IPS-20b (cell line): ENCODE results near the gene HSD17B11.

ENCODE experiments used
- H3K27ac ChIP-seq: one replicate; pipeline ENCODE4 v1.5.1; 2013; ENCODE audit warnings: low read length
- H3K27me3 ChIP-seq: 2 replicates; pipeline ENCODE4 v1.6.1; 2013; ENCODE audit warnings: mild to moderate bottlenecking, low read length, inconsistent platforms; ENCODE audit not compliant: insufficient read depth
- H3K36me3 ChIP-seq: 2 replicates; pipeline ENCODE4 v1.6.1; 2013; ENCODE audit warnings: low read depth, mild to moderate bottlenecking, inconsistent platforms, low read length, moderate library complexity; ENCODE audit not compliant: insufficient read depth
- H3K4me1 ChIP-seq: 2 replicates; pipeline ENCODE4 v1.6.1; 2013; ENCODE audit warnings: mild to moderate bottlenecking, control low read depth, inconsistent platforms, low read length, moderate library complexity; ENCODE audit not compliant: insufficient read depth
- H3K4me3 ChIP-seq: 2 replicates; pipeline ENCODE4 v1.5.1; 2013; ENCODE audit warnings: mild to moderate bottlenecking, low read length, inconsistent platforms
- H3K9ac ChIP-seq: 2 replicates; pipeline ENCODE4 v1.6.1; 2013; ENCODE audit warnings: low read depth, mild to moderate bottlenecking, inconsistent platforms, low read length, moderate library complexity
- H3K9me3 ChIP-seq: 2 replicates; pipeline ENCODE4 v1.6.1; 2013; ENCODE audit warnings: mild to moderate bottlenecking, low read depth, low read length, inconsistent platforms; ENCODE audit not compliant: insufficient read depth

Gene HSD17B11

DNA sequence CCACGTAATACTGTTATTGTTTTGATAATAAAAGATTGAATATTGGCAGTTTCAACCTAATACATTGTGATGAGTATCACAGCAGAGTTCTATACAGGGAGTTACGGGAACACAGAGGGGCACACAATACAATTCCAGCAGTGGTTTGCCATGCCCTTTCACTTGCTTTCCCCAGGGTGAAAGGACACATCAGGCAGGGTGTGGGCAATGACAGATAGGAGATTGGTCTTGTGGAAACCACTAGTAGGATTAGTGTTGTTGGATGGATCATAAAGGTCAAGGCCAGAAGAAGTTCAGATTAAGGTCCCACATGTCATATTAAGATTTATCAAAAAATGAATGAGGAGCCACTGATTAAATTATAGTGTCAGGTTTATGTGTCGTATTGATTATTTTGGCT, 8.1 kb downstream of the HSD17B11 start:
- H3K36me3 ChIP-seq: 0 out of 2 replicates have a peak, but pooled peaks cover 4% of the 10 kb centered on the region
- H3K4me3 ChIP-seq: no peak overlapping the region
- H3K27ac ChIP-seq: no peak overlapping the region
- H3K4me1 ChIP-seq: no peaks in the 10 kb centered on the region
- H3K9me3 ChIP-seq: no peaks in the 10 kb centered on the region
- no peaks in the 10 kb centered on the region for H3K27me3 ChIP-seq
- H3K9ac ChIP-seq: no peak overlapping the region

DNA sequence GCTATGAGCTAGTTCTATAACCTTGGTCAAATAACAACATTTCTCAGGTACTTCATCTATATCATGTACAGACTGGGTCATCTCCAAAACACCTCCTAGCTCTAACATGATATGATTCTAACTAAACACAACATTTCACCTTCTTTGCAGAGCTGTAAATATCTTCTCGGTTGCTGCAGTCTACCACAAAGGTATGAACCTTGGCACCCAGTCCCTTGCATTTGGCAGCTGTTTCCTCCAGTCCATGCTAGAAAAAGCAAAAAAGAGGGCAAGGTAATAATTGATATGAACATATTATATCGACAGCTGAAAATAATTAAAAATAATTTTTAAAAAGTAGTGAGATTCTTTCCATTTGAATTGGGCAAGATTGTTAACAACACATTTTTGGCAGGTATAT, 8.9 kb downstream of the HSD17B11 start:
- H3K27ac ChIP-seq: no peak overlapping the region
- H3K9me3 ChIP-seq: no peaks in the 10 kb centered on the region
- H3K27me3 ChIP-seq: no peaks in the 10 kb centered on the region
- 0 out of 2 replicates have a peak, but pooled peaks cover 4% of the 10 kb centered on the region for H3K36me3 ChIP-seq
- H3K4me3 ChIP-seq: no peak overlapping the region
- H3K4me1 ChIP-seq: no peaks in the 10 kb centered on the region
- no peak overlapping the region for H3K9ac ChIP-seq

DNA sequence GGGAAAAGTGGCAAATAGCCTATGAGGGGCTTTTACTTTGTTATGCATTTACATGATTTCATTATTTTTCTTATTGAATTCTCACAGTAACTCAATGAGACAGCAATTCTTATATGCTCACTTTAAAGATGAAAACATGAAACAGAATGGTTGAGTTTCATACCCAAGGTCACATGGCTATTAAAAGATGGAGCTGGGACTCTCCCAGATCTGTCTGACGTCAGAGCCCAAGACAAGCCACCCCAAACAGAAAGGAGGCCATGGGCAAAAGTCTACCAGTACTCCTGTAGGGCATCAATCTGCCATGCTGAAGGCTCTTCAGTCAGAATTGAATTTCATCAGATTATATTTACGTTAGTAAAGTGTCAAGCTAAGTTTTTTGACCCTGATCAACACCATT, 13.2 kb downstream of the HSD17B11 start:
- H3K4me1 ChIP-seq: no peaks in the 10 kb centered on the region
- 0 out of 2 replicates have a peak, but pooled peaks cover 5% of the 10 kb centered on the region for H3K36me3 ChIP-seq

DNA sequence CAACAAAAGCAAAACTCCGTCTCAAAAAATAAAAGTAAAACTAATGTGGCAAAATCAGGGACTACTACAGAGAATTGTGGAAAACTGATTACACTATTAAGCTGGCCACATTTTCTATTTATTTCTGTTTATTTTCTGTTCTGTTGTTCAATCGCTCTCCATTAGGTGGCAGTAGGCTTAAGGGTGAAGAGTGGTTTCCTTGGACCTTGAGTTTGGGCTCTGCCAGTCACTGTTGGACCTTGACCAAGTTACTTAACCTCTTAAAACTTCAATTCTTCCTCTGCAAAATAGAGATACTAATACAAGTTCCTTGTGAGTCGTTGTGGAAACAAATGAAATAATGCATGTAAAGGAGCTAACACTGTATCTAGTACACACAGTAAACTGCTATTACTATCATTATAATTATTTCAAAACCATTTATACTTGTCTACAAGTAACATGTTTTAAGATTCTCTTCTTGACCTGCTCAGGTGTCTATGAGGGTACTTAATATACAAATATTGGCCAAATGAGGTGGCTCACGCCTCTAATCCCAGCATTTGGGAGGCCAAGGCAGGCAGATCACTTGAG, 15.2 kb downstream of the HSD17B11 start:
- Histone ChIP-seq H3K27me3 (no peaks in the 10 kb centered on the region), H3K4me3 (no peak overlapping the region), H3K9me3 (no peaks in the 10 kb centered on the region), H3K27ac (no peak overlapping the region), H3K4me1 (no peaks in the 10 kb centered on the region), H3K9ac (no peak overlapping the region), H3K36me3 (peaks cover 16% of the 10 kb centered on the region)

More for the DNA sequence above, 13.2 kb downstream of the HSD17B11 start:
- no peak overlapping the region for H3K9ac ChIP-seq
- H3K9me3 ChIP-seq: no peaks in the 10 kb centered on the region
- no peak overlapping the region for H3K27ac ChIP-seq
- H3K4me3 ChIP-seq: no peak overlapping the region
- H3K27me3 ChIP-seq: no peaks in the 10 kb centered on the region

DNA sequence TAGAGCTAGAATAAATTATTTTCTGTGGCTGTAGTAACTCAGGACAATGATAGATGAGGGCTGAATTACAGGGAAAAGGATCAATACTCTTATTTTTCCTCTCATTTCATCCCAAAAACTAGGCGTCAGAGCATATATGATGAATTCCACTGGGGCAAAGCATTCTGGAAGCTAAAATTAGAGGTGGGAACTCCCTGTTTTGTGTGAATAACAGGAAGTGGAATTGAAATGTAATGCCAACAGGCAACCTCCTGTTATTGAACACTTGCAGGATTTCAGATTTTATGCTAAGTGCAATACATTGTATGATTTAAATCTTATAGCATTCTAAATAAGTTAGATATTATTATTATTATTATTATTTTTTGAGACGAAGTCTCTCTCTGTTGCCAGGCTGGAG, 20.9 kb downstream of the HSD17B11 start:
- H3K27me3 ChIP-seq: no peaks in the 10 kb centered on the region
- peaks cover 39% of the 10 kb centered on the region for H3K36me3 ChIP-seq

DNA sequence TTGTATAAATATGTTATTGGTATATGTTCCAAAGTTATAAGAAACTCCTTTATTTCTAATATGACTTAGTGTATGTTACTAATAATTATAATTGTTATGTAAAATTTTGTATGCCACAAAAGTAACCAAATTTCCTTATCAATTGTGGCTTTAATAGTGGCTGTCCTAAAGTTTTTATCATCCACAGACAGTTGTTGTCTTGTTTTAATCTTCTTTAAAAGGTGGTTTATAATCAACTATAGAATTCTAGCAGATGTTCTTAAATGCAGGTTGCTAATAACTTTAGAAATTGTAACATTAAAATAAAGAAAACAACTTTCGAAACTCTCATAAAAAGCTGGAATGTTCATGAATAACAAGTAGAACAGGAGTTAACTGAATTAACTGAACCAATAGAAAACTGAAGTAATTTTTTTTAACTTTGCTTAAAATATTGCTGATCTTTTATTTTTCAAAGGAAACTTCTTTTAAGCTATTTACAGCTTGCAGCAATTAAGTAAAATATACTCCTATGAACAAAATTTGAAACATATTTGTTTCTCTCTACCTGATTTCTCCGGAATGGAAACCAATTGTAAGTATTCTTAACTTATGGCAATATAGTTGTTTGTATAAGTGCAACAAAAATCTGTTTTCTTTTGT, 24.3 kb downstream of the HSD17B11 start:
- Histone ChIP-seq H3K9me3 (peaks cover 7% of the 10 kb centered on the region; the same call in 1 of the 2 replicates), H3K27me3 (no peaks in the 10 kb centered on the region), H3K36me3 (peaks cover 38% of the 10 kb centered on the region), H3K27ac (no peak overlapping the region), H3K4me3 (no peak overlapping the region), H3K9ac (no peak overlapping the region), H3K4me1 (no peaks in the 10 kb centered on the region)

More for the DNA sequence above, 20.9 kb downstream of the HSD17B11 start:
- Histone ChIP-seq H3K9ac (no peak overlapping the region), H3K27ac (no peak overlapping the region), H3K4me1 (no peaks in the 10 kb centered on the region), H3K9me3 (peaks cover 7% of the 10 kb centered on the region; the same call in 1 of the 2 replicates), H3K4me3 (no peak overlapping the region)

DNA sequence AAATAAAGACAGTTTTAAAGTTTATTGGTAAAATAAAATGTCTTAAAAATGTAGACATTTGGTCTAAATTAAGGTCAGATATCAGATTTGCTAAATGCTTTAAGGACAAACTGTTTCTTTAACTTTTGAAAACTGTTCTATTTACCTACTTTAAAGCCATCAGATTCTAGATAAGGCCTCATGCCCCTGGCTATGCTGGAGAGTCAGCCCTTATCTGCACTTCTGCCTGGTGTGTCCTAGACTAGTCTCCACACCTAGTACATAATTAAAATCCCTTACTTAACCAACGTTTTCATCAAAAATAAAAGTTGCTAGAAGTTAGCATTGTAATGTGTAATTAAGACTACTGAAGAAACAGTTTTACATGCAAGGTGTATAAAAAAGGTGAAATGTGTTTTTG, 25.6 kb downstream of the HSD17B11 start:
- Histone ChIP-seq H3K36me3 (peaks cover 30% of the 10 kb centered on the region), H3K4me1 (no peaks in the 10 kb centered on the region), H3K9me3 (peaks cover 7% of the 10 kb centered on the region; the same call in 1 of the 2 replicates), H3K27ac (no peak overlapping the region), H3K4me3 (no peak overlapping the region), H3K27me3 (no peaks in the 10 kb centered on the region), H3K9ac (no peak overlapping the region)

DNA sequence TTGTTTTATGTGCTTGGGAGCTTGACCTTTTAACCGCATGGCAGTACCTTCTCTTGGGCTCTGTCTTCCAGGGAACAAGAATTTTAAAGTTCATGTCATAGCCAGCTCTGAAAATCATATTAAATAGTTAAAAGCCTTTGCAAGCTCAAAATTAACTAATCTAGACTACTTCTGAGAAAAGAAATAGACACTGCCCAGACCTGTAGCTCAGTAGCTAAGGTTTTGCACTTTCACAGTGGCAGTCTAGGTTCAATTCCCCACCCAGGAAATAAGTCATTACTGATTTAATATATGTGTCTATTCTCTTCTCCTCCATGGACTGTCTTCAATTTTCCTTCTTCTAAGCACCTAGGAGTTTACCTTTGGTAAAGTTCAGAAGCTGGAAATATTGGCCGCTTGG, 27.4 kb downstream of the HSD17B11 start:
- Histone ChIP-seq H3K27ac (no peak overlapping the region), H3K9ac (no peak overlapping the region), H3K4me1 (no peaks in the 10 kb centered on the region), H3K27me3 (no peaks in the 10 kb centered on the region), H3K4me3 (no peak overlapping the region), H3K36me3 (peaks cover 33% of the 10 kb centered on the region), H3K9me3 (peaks cover 7% of the 10 kb centered on the region; the same call in 1 of the 2 replicates)

DNA sequence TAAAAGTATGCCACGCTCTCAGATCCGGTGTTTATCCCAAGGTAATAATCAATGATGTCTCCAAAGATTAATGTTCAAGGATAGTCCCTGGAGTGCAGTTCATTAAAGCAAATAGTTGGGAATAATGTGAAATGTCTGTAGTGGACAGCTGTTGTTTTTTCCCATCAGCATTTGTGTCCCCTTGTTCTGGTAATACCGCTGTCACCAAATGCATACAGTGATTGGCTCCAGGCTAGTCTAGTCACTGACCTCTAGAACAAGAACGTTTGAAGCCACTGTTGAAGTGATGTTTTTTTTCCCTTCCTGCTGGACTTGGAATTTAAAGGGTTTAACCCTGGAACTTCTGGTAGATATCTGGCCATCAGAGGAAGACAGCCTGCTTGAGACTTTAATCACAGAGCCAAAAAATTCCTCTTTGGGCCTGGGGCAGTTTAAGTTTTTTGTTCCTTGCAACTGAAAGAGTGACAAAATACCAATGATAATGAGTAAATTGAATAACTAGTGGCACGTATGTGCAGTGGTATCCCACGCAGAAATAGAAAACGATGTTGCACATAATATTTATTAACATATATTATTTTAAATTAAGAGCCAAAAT, 30.6 kb downstream of the HSD17B11 start:
- no peak overlapping the region for H3K4me3 ChIP-seq
- no peak overlapping the region for H3K9ac ChIP-seq
- peaks cover 6% of the 10 kb centered on the region; the same call in 1 of the 2 replicates for H3K4me1 ChIP-seq
- H3K36me3 ChIP-seq: peaks cover 14% of the 10 kb centered on the region; the same call in 1 of the 2 replicates
- H3K27ac ChIP-seq: no peak overlapping the region
- H3K9me3 ChIP-seq: no peaks in the 10 kb centered on the region
- no peaks in the 10 kb centered on the region for H3K27me3 ChIP-seq

DNA sequence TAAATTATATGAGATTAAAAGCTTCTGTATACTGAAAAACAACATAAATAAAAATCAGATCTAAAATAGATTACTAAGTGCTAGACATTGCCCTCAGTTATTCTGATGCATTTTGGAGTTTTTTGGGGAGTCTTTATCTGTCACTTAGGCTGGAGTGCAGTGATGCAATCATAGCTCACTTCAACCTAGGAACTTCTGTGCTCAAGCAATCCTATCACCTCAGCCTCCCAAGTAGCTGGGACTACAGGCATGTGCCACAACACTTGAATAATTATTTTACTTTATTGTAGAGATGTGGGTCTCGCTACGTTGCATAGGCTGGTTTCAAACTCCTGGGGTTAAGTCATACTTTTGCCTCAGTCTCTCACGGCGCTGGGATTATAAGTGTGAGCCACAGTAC, 31.7 kb downstream of the HSD17B11 start:
- Histone ChIP-seq H3K27ac (no peak overlapping the region), H3K9ac (no peak overlapping the region), H3K4me3 (no peak overlapping the region), H3K36me3 (0 out of 2 replicates have a peak, but pooled peaks cover 10% of the 10 kb centered on the region), H3K9me3 (no peaks in the 10 kb centered on the region), H3K4me1 (peaks cover 6% of the 10 kb centered on the region; the same call in 1 of the 2 replicates), H3K27me3 (no peaks in the 10 kb centered on the region)

DNA sequence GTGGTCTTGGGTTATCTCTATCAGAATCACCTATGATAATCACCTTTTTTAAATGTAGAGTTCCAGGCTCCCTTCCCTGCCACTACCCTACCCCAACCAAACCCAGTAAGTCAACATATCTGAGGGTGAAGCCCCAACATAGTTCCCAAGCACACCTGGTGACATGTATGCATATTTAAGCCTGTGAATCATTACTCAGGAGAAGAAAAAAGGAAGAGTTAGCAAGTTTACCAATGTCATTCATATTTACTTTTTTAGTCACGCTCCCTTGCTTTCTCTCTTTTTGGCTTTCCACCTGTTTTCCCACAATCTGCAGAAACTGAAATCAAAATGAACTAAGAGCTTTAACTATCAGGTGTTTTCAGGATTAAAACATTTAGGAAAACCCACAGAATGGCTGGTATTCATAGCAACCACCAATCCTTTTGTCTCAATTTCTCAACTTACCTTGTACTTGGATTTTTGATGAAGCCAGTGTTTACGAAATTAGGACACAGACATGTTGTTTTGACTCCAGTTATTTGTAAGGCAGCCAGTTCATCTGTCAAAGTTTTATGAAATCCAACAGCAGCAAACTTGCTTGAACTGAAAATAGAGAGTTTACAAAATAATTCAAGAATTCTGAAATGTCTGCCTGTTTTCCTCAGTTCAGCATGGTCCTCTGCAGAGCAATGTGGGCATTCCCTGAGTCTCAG, 34.0 kb downstream of the HSD17B11 start:
- Histone ChIP-seq H3K27ac (no peak overlapping the region), H3K9me3 (no peaks in the 10 kb centered on the region), H3K36me3 (0 out of 2 replicates have a peak, but pooled peaks cover 3% of the 10 kb centered on the region)

More for the DNA sequence above, 34.0 kb downstream of the HSD17B11 start:
- Histone ChIP-seq H3K9ac (no peak overlapping the region), H3K4me3 (no peak overlapping the region), H3K4me1 (peaks cover 6% of the 10 kb centered on the region; the same call in 1 of the 2 replicates), H3K27me3 (no peaks in the 10 kb centered on the region)
